HG03439 (cell line): ENCODE measurements around the gene RABGAP1L.

Source experiments
- ATAC-seq: cut with Tn5 transposase; IDR thresholded peaks from one replicate; pipeline ENCODE4 v1.9.1; 2021; ENCODE audit warnings: mild to moderate bottlenecking, moderate library complexity; ENCODE audit not compliant: unreplicated experiment

RABGAP1L gene

DNA sequence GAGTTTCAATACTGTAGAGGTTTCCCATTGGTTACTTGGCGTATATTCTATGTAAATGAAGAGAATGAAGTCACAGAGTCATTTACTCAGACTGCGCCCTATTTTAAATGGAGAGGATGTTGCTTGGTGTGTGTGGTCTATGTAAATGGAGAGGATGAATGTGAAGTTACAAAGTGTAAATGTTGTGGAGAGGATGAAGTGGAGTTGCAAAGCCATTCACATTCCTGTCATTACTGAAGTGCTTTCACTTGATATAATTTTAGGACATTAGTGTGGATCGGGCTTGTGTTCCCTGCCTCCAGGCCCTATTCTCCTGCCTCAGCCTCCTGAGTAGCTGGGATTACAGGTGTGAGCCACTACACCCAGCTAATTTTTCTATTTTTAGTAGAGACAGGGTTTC is 741.0 kb downstream of the RABGAP1L start:
- no peak for ATAC-seq

DNA sequence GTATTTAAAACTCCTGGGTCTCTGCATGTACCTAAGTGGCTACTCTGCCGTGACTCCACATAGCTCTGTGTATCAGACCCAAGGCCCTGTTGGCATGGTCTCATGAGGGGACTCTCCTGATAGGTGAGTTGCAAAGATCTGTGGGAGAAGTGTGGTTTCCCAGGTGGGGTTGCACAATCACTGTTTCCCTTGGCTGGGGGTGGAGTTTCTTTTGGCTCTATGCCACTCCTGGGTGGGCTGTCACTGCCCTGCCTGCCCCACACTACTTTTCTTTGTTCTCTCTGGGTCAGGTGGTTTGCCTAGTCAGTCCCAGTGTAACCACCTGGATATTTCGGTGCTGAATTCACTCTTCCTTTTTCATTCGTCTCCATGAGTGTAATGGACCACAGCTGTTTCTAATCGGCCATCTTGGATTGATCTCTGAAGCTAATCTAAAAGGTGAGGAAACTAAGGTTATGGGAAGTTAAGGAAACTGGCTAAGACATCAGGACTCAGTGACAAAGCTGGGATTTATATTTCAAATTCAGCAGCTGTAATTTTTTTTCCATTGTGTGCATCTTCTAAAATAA is 743.3 kb downstream of the RABGAP1L start:
- ATAC-seq: no peak

DNA sequence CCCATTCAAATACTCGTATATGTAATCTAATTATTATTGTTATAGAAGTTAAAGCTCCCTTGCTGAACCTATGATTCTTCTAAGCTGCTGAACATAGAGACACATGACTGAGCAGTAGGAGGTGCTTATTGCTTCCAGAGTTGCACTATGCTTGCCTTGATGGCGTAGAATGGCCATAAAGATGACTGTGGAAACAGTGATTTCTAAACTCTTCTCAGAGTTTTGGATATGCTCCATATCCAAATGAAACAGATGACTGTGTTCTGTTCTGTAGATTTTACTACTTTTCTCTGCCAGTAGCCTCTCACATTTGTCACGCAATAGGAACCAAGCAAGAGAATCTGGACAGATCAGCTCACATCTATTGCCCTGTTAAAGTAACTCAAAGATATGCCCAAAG is 752.3 kb downstream of the RABGAP1L start:
- ATAC-seq: no peak

DNA sequence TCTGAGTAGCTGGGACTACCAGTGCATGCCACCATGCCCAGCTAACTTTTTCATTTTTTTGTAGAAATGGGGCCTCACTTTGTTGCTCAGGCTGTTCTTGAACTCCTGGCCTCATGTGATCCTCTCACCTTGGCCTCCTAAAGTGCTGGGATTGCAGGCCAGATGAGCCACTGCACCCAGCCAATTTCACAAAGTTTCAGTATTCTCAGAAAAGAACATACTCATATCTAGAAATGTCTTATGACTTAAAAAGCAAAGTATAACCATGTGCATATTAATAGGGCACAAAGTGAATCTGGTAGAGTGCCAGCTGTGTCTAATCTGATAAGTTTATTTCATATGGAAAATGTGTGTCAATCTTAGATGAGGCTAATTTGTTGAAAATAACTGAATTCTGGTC is 752.9 kb downstream of the RABGAP1L start:
- peak; percentile 57 for ATAC-seq

DNA sequence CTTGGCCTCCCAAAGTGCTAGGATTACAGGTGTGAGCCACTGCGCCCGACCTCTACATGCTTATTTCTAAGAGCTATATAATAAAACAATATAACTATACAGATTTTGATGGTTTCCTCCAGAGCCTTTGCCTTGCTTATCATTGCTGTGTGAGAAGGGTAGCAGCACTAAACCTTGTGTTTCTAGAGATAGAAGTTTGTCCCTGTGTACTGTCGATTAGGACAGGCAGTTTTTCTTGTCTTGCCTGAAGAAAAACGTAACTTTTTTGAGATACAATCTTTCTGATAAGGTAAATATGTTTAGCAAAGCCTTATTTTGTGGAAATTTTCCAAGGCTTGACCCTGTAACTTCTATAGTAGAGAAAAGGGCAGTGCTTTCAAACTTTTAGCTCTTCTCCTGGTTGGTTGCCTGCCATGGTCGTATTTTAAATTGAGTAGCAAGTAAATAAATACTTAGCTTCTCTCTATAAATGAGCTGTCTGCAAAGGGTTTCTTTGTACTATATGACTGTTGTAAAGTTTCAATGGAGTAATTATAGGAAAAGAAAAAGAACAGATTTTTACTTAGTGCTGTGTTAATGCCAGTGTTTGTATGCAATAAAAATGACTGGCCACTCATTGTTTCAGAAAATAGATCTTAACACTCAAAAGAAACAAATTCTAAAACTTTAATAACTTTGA is 754.0 kb downstream of the RABGAP1L start:
- no peak for ATAC-seq

DNA sequence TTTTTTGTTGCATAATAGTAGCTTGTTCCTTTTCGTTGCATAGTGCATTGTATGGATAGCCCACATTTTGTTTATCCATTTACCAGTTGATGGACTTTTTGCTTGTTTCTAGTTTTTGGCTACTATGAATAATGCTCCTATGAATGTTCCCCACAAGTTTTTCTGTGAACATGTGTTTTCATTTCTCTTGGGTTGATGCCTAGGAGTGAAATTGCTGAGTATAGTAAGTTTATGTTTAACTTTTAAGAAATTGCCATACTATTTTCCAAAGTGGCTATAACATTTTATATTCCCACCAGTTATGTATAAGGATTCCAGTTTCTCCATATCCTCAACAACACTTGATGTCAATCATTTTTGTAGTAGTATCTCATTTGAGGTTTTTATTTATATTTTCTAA is 755.7 kb downstream of the RABGAP1L start:
- no peak for ATAC-seq

DNA sequence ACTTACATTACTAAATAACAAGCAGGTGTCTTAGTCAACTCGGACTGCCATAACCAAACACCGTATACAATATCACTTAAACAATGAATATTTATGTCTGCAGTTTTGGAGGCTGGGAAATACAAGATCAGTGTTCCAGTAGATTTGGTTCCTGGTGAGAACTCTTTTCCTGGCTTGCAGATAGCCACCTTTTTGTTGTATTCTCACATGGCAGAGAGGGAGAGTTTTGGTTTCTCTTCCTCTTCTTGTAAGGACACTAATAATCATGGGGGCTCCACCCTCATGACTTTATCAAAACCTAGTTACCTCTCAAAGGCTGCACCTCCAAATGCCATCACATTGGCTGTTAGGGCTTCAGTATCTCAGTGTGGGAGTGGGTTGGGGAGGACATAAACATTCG is 757.5 kb downstream of the RABGAP1L start:
- ATAC-seq: no peak

DNA sequence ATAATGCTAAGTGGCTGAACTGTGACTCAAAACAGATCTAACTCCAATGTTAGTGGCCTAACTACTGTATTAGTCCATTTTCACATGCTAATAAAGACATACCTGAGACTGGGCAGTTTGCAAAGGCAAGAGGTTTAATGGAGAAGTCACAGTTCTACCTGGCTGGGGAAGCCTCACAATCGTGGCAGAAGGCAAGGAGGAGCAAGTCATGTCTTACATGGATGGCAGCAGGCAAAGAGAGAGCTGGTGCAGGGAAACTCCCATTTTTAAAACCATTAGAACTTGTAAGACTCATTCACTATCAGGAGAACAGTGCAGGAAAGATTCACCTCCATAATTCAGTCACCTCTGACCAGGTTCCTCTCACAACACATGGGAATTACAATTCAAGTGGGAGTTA is 760.8 kb downstream of the RABGAP1L start:
- ATAC-seq: no peak

DNA sequence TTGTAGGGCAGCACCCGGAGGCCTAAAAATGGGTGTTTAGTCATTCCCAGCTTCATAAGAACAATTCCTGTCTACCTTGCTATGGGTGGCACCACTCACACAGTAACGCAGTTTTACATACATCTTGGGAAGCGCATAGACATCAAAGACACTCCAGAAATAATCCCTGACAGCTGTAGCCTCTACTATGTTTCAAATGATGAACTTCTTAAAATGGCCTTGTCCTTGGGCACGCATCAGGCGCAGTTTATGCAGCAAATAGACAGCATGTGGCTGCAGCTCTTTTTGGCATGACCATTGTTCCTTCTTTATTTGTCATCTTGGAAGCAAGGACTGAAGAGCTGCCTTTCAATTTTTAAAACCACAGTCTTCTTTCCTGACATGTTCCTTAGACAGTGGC is 762.8 kb downstream of the RABGAP1L start:
- no peak for ATAC-seq

DNA sequence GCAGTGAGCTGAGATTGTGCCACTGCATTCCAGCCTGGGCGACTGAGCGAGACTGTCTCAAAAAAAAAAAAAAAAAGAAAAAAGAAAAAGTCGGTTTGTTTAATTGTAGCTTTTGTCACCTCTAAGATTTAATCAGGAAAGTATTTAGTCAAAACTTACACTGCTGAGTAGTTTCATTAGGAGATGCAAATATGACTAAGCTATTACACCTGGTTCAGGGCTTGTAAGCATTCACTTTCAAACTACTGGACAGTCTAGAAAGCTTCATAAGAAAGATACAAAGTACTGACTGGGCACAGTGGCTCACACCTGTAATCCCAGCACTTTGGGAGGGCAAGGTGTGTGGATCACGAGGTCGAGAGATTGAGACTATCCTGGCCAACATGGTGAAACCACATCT is 764.5 kb downstream of the RABGAP1L start:
- ATAC-seq: peak; percentile 69

DNA sequence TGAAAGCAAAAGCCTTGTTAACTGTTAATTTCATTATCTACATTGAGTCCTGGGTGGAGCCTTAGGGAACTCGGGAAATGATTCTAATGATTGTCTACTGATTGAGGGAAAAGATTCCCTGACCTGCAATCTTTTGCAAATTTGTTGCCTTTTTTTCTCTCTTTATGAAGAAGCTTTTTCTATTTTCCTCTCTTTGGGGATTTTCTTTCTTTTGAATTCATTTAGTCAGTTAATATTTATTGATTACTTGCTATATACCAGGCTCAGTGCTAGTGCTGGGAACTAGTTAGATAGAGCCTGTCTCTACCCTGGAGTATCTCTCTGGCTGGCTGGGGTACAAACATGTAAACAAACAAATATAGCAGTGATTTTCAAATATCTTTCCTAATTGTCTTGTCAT is 769.2 kb downstream of the RABGAP1L start:
- no peak for ATAC-seq

DNA sequence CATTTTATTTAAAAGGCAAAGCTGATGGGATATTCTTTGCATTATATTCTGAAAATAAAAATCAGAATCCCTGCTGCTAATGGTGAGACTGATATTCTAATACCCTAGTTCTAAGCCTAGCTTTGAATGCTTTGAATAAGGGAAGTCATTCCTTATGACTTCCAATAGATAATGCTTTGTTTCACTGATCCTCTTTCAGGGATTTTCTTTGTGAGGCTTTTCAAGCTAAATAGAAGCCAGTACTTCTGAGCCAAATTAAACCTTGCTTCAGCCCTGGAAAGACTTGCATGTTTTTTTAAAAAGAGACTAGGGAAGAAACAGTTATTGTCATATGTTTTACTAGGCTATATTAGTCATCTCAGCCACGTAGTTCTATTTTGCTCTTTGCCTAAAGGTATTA is 771.9 kb downstream of the RABGAP1L start:
- no peak for ATAC-seq

DNA sequence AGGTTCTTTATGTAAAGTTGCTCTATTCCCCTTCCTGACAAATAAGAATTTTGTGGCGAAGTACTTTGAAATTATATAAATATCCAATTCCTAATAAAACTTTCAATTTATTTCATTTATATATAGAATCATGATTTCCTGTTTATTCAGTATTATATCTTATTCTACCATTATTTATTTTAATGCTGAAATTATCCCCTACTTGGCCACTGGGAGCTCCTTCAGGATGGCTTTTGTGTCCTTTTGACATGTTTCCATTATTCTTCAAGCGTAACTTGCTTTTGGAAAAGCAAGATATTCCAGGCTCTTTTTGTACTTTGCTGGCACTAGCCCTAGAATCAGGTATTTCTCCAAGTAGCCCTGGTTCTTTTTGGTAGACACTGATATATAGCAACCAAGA is 773.3 kb downstream of the RABGAP1L start:
- ATAC-seq: no peak

DNA sequence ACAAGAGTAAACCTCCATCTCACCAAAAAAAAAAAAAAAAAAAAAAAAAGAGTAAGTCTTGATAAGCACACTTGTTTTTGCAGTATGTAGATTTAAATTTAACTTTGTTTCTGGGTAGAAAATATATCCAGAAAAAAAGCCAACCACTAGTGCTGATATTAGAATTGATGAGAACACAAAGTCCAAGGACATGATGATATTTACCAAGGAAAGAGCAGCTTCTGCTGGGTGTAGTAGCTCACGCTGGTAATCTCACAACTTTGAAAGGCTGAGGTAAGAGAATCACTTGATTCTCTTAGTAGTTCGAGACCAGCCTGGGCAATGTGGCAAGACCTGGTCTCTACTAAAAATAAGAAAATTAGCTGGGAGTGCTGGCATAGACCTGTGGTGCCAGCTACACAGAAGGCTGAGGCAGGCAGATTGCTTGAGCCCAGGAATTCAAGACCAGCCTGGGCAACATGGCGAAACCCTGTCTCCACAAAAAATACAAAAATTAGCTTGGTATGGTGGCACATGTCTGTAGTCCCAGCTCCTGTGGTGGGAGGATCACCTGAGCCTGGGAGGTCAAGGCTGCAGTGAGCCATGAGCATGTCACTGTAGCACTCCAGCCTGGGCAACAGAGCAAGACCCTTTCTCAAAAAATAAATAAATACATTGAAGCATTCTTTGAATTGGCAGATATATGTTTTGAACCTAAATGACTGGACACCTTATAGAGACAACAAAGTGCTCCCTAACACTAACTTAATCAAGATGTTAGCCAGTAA is 776.8 kb downstream of the RABGAP1L start:
- no peak for ATAC-seq

DNA sequence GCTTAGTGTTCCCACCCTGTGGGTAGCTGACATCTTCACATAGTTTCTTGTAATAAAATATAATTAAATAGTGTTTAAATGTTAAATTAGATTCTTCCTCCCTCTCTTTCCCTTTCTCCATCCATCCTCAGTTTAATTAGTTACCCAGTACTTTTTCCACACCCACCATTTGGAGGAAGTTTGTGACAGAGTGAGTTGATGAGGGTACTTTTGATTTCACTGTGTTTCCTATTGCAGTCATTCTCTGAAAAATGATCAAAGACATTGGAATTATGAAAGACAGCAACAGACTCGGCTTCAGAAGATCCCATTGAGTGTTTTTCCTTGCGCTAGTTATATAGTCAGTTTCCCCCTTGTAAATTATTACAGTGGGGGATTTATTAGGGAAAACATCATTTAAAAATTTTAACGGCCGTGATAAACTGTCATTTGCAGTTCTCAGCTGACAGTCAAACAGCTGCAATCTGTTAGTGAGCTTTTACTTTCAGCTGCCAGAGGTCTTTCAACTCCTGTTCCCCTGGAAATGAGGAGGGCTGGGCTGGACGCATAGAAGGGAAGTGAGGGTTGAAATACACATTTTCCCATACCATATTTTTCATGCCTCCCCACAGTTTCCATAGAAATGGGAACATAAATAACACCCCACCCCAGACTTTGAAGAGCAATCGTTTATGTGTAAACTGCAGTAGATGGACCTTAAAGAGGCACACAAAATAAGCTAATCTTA is 779.1 kb downstream of the RABGAP1L start:
- ATAC-seq: no peak

DNA sequence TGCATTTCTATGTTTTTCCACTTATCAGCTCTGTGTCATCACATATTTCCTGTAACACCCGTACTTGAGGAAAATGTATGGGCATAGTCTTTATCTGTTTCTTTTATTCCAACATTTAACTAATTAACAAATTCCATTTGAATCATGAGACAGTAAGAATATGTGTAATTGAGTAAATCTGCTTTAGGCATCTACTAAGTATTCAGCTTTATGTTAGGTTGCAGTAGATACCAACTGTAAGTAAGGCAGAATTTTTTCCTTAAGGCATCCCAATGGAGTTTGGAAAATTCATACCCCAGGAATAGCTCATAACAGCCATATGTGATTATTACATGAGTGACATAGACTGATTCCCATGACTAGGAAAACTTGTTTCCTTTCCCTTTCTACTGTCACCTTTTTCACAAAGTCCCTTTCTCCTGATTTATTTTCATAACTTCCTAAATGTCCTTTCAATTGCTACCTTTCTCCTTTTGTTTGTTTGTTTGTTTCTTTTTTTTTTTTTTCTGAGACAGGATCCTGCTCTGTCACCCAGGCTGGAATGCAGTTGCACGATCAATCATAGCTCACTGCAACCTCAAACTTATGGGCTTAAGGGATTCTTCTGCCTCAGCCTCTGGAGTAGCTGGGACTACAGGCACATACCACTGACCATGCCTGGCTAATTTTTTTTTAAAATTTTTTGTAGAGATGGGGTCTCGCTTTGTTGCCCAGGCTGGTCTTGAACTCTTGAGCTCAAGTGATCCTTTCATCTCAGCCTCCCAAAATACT is 780.6 kb downstream of the RABGAP1L start:
- no peak for ATAC-seq

DNA sequence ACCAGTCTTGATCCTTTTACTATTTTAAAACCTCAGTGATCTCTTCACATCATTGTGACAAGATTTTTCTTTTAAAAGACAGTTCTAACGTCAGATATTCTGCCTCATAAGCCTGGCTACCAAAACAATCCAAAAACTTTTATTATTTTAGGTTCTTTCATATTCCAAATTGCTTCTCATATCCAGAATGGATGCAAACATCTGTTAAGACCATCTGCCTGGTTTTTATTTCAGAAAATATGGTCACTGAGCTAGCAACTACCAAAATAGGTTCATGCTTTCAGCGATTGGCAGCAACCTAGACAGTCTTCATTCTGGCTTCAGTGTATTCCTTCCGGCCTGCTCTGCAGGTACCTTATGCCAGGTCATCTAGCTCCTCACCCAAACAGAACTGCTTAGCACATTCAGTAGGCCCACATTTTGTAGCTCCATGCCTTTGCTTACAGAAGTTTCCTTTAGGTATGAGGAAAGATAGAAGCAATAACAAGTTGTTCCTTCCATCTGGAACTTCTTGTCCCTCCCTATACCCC is 781.4 kb downstream of the RABGAP1L start:
- ATAC-seq: no peak

DNA sequence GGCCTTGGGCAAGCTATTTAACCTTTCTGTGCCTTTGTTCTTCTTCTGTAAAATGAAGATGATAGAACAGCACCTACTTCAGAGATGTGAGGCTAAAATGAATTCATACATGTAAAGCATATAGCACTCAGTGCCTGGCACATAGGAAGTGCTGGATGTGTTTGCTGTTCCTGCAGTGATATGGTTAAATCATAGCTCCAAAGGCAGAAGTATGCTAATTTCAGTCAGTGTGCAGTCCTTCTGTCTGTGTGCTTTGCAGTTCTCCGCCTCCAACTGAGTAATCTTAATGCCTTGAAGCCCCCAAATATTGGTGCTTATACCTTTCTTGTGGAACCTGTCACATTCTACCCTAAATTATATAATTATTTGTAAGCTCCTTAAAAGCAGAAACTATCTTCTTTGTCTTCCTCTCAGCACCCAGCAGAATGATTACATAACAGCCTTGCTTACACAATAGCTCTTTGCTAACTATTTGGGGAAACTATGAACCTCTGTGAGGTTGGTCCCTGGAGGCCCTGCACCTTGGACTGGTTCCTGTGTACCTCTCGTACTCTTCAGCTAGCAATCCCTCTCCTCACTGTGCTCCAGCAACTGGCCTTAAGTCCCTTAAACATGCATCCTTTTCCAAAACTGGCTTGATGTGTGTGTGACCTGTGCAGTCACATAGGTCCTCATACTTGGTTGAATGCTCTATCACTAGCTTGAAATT is 783.4 kb downstream of the RABGAP1L start:
- ATAC-seq: no peak

DNA sequence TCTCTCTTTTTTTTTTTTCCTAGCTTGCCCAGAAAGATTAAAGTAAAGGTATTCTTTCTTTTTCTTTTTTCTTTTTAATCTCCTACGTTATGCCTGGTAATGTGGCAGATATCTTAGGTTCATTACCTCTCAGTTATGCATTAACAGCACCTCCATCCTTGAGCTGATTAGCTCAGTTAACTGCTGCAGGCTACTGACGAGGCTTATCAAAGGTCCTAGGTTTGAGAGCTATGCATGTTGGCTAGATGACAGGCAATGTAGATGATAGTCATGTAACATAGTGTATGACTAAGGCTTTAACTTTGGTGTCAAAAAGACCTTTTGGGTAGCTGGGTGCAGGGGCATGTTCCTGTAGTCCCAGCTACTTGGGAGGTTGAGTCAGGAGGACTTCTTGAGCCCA is 786.7 kb downstream of the RABGAP1L start:
- ATAC-seq: no peak

DNA sequence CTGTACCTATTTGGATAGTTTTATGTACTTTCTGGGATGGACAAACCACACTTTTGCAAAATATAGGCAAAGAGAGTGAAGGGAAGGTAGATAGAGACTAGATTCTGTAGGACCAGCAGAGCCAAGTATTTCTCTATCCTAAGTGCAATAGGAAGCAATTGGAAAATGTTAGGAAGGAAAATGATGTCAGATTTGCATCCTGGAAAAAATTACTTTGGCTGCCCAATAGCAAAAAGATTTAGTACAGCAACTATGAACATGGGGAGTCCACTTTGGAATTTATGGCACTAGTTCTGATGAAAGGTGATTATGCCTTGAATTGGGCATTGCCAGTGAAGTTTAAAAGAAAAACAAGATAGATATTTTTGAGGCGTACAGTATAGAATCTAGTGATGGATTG is 789.7 kb downstream of the RABGAP1L start:
- ATAC-seq: no peak
